Mucosa of descending colon (tissue), 3 donors: ENCODE data around the gene MCL1. TPM values are rescaled to one million over a fixed set of nuclear protein-coding genes. Genes with fewer than 3 reads are reported as not detected.
"Not testable (repeated sequence)": the region's sequence is repeated elsewhere in the genome, so short reads cannot be mapped to it uniquely, and the experiment has no call there.

ENCODE experiments used
- ATAC-seq: fragments of 200-7000 bp; cut with Tn5 transposase; one replicate; pipeline ENCODE4 v1.9.1; 2020; ENCODE audit warnings: mild to moderate bottlenecking, moderate library complexity
- DNase-seq, 3 donors: peaks; one replicate each; pipeline ENCODE4 v3.0.0-alpha.2; 2020
- H3K36me3 ChIP-seq: fragments of 200-600 bp; one replicate; pipeline ENCODE4 v1.8.0; 2021; ENCODE audit warnings: low read depth, mild to moderate bottlenecking
- H3K4me1 ChIP-seq: fragments of 200-600 bp; one replicate; pipeline ENCODE4 v1.8.0; 2021; ENCODE audit warnings: low read depth, mild to moderate bottlenecking
- H3K4me3 ChIP-seq: fragments of 200-600 bp; one replicate; pipeline ENCODE4 v1.8.0; 2021; ENCODE audit warnings: mild to moderate bottlenecking
- H3K9me3 ChIP-seq: fragments of 200-600 bp; one replicate; pipeline ENCODE4 v1.8.0; 2021; ENCODE audit warnings: mild to moderate bottlenecking
- CTCF ChIP-seq: fragments of 200-600 bp; IDR thresholded peaks from one replicate; pipeline ENCODE4 v1.8.0; 2022; ENCODE audit warnings: antibody characterized with exemption, mild to moderate bottlenecking
- intact Hi-C, 2 donors: fragments of 100-400 bp; cut with DNase I in 1 of 2; cut with micrococcal nuclease in 1 of 2; formaldehyde crosslinking; loops; one replicate each; pipeline versions ENCODE4 v1.11.0 to v1.11.1; 2022; cut with DNase I, micrococcal nuclease
- total RNA-seq, 3 donors: library from RNA; stranded (reverse); fragmentation: NEBNext Ultra II Directional in 2 of 3; extraction: Animal tissue kit (Norgen Biotek cat#: 25700) in 2 of 3; gene quantifications; one replicate each; pipeline versions ENCODE4 v1.2.1 to v1.2.4, GENCODE V29; 2021 to 2023
- donor health status: DM: no; HTN: no; CAD: no; lungs with moderate emphysema.
- donor health status: DM: no; HTN: no; CAD: no.
- donor health status: DM: no; HTN: yes; CAD: no.

The MCL1 gene
- total RNA-seq, 3 donors from 2014 or later: 221 to 258 (median 236) TPM

DNA sequence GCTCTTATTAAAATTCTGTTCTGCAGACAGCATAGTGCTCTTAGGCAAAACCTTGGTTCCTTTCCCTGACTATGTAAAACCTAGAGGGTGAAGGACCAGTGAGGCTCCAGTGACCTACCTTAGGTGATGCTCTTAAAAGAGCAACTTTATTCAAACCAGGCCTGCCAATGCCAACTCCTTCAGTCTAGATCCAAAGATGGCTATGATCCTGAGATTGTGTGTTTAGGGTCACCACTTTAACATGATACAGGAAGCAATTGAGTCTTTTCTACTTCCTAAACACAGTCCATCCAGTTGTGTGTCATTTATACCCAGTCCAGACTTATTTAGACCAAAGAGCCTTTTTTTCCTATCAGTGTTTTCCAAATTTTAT is 10.8 kb downstream of the MCL1 start:
- H3K4me1 ChIP-seq: peaks cover 76% of the 10 kb centered on the region
- TF ChIP-seq CTCF: no peak
- intact Hi-C loops: loop anchor here in 1 of 2 donors (5.0 kb wide), 1 partner anchor 44 kb away; no protein-coding TSS in a partner anchor
- peak; percentile 7 for ATAC-seq
- H3K4me3 ChIP-seq: no peak overlapping the region
- no peaks in the 10 kb centered on the region for H3K9me3 ChIP-seq
- no peaks in the 10 kb centered on the region for H3K36me3 ChIP-seq
- no peak for DNase-seq

DNA sequence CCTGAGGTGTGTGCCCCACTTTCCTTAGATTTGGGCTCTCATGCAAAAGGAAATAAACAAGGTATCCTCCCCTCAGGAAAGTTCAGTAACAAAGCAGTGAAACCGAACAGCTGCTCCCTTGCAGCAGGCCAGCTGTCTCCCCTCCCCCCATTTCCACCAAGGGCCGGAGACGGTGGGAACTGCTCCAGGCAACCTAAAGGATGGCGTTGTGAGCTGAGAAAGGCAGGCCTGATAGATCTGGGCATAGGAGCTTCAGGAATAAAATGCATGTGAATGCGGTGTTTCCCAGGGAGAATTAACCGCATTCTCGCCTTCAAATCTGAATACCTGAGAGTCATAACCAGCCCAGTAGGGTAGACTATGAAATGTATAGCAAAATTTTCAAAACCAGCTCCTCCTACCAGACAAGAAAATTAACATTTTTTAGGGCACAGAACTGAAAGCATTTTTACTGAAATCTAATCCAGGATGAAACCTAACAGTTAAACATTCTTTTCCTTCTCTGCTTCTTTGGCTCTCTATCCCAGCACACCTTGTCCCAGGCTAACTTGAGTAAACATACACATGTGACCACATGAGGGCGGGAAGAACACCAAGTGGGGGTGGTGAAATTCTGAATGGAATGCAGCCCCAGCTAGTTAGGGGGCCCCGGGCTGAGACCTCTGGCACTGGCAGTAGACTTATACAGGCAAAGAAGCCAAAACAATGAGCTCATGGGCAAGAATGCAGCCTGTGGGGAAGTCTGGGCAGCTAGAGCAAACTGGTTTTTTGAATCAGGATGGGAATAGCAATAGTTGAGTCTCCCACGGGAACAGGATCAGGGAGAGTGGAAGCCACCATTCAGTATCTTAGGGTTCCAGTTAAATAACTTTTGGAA is 11.5 kb downstream of the MCL1 start:
- intact Hi-C loops: loop anchor here in 1 of 2 donors (5.0 kb wide), 1 partner anchor 44 kb away; no protein-coding TSS in a partner anchor
- peaks cover 76% of the 10 kb centered on the region for H3K4me1 ChIP-seq
- H3K9me3 ChIP-seq: no peaks in the 10 kb centered on the region
- H3K4me3 ChIP-seq: no peak overlapping the region
- no peak for TF ChIP-seq CTCF
- ATAC-seq: peak; percentile 63
- DNase-seq: peak; percentile 71 to 79 (median 76)
- H3K36me3 ChIP-seq: no peaks in the 10 kb centered on the region

DNA sequence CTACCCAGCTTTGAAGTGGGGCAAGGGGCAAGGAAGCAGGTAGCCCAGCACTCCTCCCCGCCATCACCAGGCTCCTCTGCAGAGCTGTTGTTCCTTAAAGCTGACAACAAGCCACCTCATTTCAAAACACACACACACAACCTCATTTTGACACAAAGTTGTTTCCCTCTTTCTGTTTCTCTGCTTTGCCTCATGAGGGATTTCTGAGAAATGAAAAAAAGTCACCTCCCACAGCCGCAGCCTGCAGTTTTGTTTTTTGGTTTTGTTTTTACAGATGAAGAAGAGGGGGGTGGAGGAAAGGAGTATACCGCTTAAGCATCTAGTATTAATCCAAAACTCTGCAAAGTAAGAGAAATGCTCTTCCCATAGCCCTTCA is 12.1 kb downstream of the MCL1 start:
- intact Hi-C loops: loop anchor here in 1 of 2 donors (5.0 kb wide), 1 partner anchor 45 kb away; no protein-coding TSS in a partner anchor
- ATAC-seq (peak; percentile 4), DNase-seq (peak in 1 of 3 donors; percentile 62)
- H3K9me3 ChIP-seq: no peaks in the 10 kb centered on the region
- peaks cover 81% of the 10 kb centered on the region for H3K4me1 ChIP-seq
- TF ChIP-seq CTCF: no peak
- no peaks in the 10 kb centered on the region for H3K36me3 ChIP-seq
- no peak overlapping the region for H3K4me3 ChIP-seq

GRCh38 chr1:150566589-150567340 is 12.6 kb downstream of the MCL1 start:
- H3K4me3 ChIP-seq: no peak overlapping the region
- peaks cover 79% of the 10 kb centered on the region for H3K4me1 ChIP-seq
- no peaks in the 10 kb centered on the region for H3K9me3 ChIP-seq
- TF ChIP-seq CTCF: no peak
- ATAC-seq (no peak), DNase-seq (peak in 1 of 3 donors; percentile 24)
- no peaks in the 10 kb centered on the region for H3K36me3 ChIP-seq
- intact Hi-C loops: loop anchor here in 1 of 2 donors (5.0 kb wide), 1 partner anchor 46 kb away; no protein-coding TSS in a partner anchor

DNA sequence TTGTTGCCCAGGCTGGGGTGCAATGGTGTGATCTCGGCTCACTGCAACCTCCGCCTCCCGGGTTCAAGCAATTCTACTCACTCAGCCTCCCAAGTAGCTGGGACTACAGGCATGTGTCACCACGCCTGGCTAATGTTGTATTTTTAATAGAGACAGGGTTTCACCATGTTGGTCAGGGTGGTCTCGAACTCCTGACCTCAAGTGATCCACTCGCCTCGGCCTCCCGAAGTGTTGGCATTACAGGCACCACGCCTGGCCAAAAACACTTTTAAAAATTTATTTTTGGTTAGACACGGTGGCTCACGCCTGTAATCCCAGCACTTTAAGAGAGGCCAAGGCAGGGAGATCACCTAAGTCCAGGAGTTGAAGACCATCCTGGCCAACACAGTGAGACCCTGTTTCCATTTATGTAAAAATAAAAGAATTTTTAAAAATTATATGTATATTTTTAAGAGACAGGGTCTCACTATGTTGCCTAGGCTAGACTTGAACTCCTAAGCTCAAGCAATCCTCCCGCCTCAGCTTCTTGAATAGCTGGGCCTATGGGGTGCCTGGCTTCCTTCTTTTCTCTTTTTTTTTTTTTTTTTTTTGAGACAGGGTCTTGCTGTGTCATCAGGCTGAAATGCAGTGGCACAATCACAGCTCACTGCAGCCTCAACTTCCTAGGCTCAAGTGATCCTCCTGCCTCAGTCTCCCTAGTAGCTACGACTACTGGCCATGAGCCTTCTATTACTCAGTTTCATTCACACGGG is 14.0 kb downstream of the MCL1 start:
- not testable (repeated sequence) for ATAC-seq, H3K9me3 ChIP-seq, DNase-seq, H3K4me3 ChIP-seq, H3K36me3 ChIP-seq
- peaks cover 78% of the 10 kb centered on the region for H3K4me1 ChIP-seq
- intact Hi-C loops: loop anchor here in 1 of 2 donors (5.0 kb wide), 1 partner anchor 47 kb away; no protein-coding TSS in a partner anchor
